MCF 10A (cell line): ENCODE measurements around the gene SYT2. TPM values are rescaled to one million over a fixed set of nuclear protein-coding genes. Genes with fewer than 3 reads are reported as not detected.
"Not testable (repeated sequence)": the region's sequence is repeated elsewhere in the genome, so short reads cannot be mapped to it uniquely, and the experiment has no call there.

Experiments
- BruUV-seq: library from RNA; stranded (reverse); fragments of 400-500 nt; replicated peaks from 2 replicates; lab custom pipeline; 2021; lab: Mats Ljungman, UMichigan
- CTCF ChIA-PET: fragments of 300-600 bp; sonication (Branson Sonifier 250); formaldehyde crosslinking; extraction: SDS; loops from one replicate; lab custom pipeline; 2021; ENCODE audit warnings: antibody characterized with exemption, inconsistent platforms; lab: Yijun Ruan, JAX
- POLR2A ChIA-PET: fragments of 300-600, 350-650 bp; sonication (Branson Sonifier 250); formaldehyde crosslinking; extraction: SDS; loops from one replicate; lab custom pipeline; 2020; ENCODE audit warnings: antibody characterized with exemption, inconsistent platforms; lab: Yijun Ruan, JAX
- DNase-seq: peaks from one replicate; pipeline ENCODE4 v3.0.0-alpha.2; 2018; ENCODE audit not compliant: unreplicated experiment
- H3K27ac Mint-ChIP-seq: one replicate; pipeline ENCODE4 v1.8.0; 2022; ENCODE audit warnings: mild to moderate bottlenecking, low read depth, mixed read lengths; ENCODE audit not compliant: unreplicated experiment
- H3K27me3 Mint-ChIP-seq: one replicate; pipeline ENCODE4 v1.8.0; 2022; ENCODE audit warnings: mixed read lengths; ENCODE audit not compliant: insufficient read depth, unreplicated experiment
- H3K36me3 Mint-ChIP-seq: one replicate; pipeline ENCODE4 v1.8.0; 2022; ENCODE audit warnings: mild to moderate bottlenecking, moderate library complexity, mixed read lengths; ENCODE audit not compliant: insufficient read depth, unreplicated experiment
- H3K4me1 Mint-ChIP-seq: one replicate; pipeline ENCODE4 v1.8.0; 2022; ENCODE audit warnings: mixed read lengths; ENCODE audit not compliant: insufficient read depth, unreplicated experiment
- H3K4me3 Mint-ChIP-seq: one replicate; pipeline ENCODE4 v1.8.0; 2022; ENCODE audit warnings: mild to moderate bottlenecking, moderate library complexity, mixed read lengths; ENCODE audit not compliant: unreplicated experiment
- H3K9me3 Mint-ChIP-seq: one replicate; pipeline ENCODE4 v1.8.0; 2022; ENCODE audit warnings: mixed read lengths; ENCODE audit not compliant: unreplicated experiment
- intact Hi-C: fragments of 100-400 bp; cut with micrococcal nuclease; formaldehyde crosslinking; loops from 2 replicates; pipeline ENCODE4 v1.14.1; 2022
- total RNA-seq: library from RNA; stranded (reverse); gene quantifications from 2 replicates; pipeline ENCODE4 v1.2.3, GENCODE V29; 2022
- TF ChIP-seq, protein P1 (sequence below): fragments of 200-600 bp; IDR thresholded peaks from one replicate; pipeline ENCODE4 v1.8.0; 2022; ENCODE audit warnings: antibody characterized with exemption, mild to moderate bottlenecking; ENCODE audit not compliant: unreplicated experiment

SYT2 gene
- total RNA-seq, 1 experiment from 2014 or later: not detected

DNA sequence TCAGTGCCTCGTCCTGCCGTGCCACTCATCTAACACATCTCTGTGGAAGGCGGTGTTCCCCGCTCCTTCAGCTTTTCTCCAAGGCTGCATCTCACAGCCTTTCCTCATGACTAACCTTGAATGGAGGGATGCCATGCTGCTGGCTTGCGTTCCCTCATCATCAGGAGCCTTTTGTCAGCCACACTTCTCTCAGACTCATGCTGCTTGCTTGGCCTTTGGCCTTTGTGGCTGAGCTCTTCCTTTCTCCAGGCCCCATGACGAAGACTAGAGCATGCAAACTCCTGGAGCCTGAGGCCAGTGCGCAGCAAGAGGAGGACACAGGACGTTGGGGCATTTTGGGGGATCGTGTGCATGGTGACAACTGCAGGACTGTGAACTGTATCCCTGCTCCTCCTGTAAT, 70.8 kb downstream of the SYT2 start:
- H3K27me3 Mint-ChIP-seq: peaks cover 95% of the 10 kb centered on the region

DNA sequence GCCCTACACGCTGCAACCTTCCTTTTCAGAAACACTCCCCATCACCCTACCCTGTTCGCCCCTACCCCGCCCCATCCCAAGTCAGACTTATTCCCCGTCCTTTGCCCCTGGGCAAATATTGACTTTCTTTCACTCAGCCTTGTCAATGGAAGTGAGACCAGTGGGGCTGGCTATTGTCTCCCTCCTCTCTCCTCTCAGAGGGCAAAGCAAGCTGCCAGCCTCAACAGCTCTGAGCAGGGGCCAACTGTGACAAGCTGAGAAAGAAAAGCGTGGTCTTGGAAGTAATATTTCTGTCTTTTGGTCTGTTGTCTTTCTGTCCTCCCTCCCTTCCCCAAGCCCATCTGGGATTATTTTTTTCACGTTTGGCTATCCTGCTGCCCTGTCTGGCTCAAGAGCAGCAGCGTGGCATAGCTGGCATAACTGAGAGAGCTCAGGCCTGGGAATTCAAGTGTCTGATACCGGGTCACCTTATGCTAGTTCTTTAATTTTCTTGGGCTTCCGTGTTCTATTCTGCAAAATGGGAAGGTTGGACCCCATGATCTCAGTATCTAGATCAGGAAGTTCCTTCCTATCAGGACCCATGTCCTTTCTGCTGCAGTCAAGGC, 71.5 kb downstream of the SYT2 start:
- H3K27me3 Mint-ChIP-seq: peaks cover 95% of the 10 kb centered on the region
- intact Hi-C loops, POLR2A ChIA-PET, H3K36me3 Mint-ChIP-seq, H3K9me3 Mint-ChIP-seq, DNase-seq, H3K27ac Mint-ChIP-seq, H3K4me3 Mint-ChIP-seq, BruUV-seq, H3K4me1 Mint-ChIP-seq: not testable (repeated sequence)
- CTCF ChIA-PET: interaction anchor here (0.5 to 0.9 kb wide), 3 partner anchors 52 to 285 kb away, joined by 3 read pairs; no protein-coding TSS in a partner anchor

More for the DNA sequence above, 70.8 kb downstream of the SYT2 start:
- no peak overlapping the region for H3K27ac Mint-ChIP-seq
- intact Hi-C loops: no loop called here
- no peaks in the 10 kb centered on the region for H3K9me3 Mint-ChIP-seq
- POLR2A ChIA-PET: no interaction called here
- no TSS peak for BruUV-seq
- no peak for DNase-seq
- H3K4me1 Mint-ChIP-seq: no peaks in the 10 kb centered on the region
- CTCF ChIA-PET: interaction anchor here (0.9 kb wide), 1 partner anchor 286 kb away, joined by 3 read pairs; no protein-coding TSS in a partner anchor
- TF ChIP-seq, protein P1, sequence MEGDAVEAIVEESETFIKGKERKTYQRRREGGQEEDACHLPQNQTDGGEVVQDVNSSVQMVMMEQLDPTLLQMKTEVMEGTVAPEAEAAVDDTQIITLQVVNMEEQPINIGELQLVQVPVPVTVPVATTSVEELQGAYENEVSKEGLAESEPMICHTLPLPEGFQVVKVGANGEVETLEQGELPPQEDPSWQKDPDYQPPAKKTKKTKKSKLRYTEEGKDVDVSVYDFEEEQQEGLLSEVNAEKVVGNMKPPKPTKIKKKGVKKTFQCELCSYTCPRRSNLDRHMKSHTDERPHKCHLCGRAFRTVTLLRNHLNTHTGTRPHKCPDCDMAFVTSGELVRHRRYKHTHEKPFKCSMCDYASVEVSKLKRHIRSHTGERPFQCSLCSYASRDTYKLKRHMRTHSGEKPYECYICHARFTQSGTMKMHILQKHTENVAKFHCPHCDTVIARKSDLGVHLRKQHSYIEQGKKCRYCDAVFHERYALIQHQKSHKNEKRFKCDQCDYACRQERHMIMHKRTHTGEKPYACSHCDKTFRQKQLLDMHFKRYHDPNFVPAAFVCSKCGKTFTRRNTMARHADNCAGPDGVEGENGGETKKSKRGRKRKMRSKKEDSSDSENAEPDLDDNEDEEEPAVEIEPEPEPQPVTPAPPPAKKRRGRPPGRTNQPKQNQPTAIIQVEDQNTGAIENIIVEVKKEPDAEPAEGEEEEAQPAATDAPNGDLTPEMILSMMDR: no peak
- H3K36me3 Mint-ChIP-seq: no peaks in the 10 kb centered on the region
- no peak overlapping the region for H3K4me3 Mint-ChIP-seq

DNA sequence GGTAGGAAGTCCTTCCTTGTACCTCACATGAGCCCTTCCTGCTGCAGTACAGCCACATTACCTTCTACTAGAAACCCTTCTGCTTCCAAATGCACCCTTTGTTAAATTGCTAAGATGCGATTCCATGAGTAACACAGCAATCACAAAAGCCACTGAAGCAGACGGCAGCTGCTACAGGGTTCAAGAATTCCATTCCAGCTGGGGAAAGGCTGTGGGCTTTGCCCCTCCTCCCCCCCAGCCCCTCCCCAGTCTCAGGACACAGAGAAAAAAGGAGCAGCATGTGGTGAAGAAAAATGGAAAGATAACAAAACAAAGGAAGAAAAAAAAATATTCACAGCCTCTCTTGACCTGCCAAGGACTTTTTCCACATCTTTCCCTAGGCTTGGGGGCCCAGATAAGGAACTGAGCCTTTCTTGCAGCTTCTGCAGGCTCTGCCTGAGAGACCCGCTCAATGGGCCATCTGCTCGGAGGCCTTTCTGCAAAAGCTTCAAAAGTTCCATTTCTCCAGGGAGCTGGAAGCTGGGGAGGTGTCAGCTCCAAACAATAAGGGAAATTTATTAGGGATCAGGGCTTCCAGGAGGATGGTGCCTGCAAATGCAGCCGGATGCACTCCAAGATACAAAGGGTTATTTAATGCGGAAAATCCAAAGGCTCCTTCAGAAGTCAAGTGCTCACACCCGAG, 72.1 kb downstream of the SYT2 start:
- CTCF ChIA-PET: interaction anchor here (0.5 to 0.9 kb wide), 2 partner anchors 52 to 285 kb away, joined by 3 read pairs; no protein-coding TSS in a partner anchor
- BruUV-seq: no TSS peak
- H3K27me3 Mint-ChIP-seq: peaks cover 92% of the 10 kb centered on the region

DNA sequence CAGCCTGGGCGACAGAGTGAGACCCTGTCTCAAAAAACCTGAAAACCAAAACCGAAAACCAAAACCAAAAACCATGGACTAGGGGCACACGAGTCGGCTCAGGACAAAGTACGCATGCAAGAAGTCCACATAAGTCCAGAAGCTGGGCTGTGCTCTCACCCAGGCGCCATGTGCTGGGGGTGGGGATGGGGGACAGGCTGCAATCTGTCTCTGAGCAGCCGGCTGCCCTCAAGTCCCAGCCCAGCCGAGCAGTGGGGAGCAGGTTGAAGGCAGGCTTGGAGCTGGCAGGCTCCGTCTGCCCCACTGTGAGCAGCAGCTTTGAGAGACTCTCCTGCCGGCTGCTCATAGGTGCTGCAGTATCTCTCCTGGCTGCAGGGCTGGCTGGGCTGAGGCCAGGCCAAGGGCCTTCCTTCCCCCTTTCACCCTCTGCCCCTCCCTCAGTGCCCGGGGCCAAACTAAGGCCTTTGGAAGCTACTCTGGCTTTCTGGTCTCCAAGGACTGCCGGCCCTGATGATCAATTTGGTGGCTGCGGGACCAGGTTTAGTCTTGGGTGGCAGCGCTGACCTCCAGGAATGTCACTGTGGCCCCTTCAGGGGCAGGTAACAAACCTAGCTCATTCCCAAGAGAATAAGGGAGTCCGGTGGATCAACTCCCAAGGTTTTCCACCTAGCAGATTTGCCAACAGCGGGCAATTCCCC, 72.8 kb downstream of the SYT2 start:
- POLR2A ChIA-PET: interaction anchor here (0.9 kb wide), 1 partner anchor 10 kb away, joined by 4 read pairs; no protein-coding TSS in a partner anchor
- H3K9me3 Mint-ChIP-seq, DNase-seq, H3K36me3 Mint-ChIP-seq, H3K4me3 Mint-ChIP-seq, CTCF ChIA-PET, H3K4me1 Mint-ChIP-seq, H3K27ac Mint-ChIP-seq, BruUV-seq, intact Hi-C loops: not testable (repeated sequence)
- H3K27me3 Mint-ChIP-seq: peaks cover 90% of the 10 kb centered on the region

More for the DNA sequence above, 72.1 kb downstream of the SYT2 start:
- H3K36me3 Mint-ChIP-seq: no peaks in the 10 kb centered on the region
- TF ChIP-seq, protein P1: no peak
- DNase-seq: no peak
- H3K27ac Mint-ChIP-seq: no peak overlapping the region
- intact Hi-C loops: no loop called here
- H3K4me1 Mint-ChIP-seq: no peaks in the 10 kb centered on the region
- no peaks in the 10 kb centered on the region for H3K9me3 Mint-ChIP-seq
- POLR2A ChIA-PET: interaction anchor here (0.9 kb wide), 1 partner anchor 9 kb away, joined by 4 read pairs; no protein-coding TSS in a partner anchor
- H3K4me3 Mint-ChIP-seq: no peak overlapping the region

DNA sequence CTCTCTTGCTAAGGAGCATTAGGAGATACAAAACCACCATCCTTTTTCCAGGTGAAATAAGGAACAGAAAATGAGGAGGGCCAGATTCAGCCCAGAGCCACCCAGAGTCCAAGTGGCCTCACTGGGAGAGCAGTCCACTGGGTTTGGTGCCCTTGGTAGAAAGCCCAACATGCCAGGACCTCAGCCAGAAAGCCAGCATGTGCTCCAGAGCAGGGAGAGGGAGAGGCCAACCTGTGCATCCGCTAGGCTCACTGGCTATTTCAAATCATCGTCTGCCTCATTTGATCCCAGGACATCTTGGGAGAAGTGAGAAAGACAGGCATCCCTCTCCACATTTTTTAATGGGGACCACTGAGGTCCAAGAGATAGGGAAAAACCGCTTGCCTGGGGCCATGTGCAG, 74.1 kb downstream of the SYT2 start:
- peaks cover 90% of the 10 kb centered on the region for H3K27me3 Mint-ChIP-seq
- CTCF ChIA-PET, H3K4me1 Mint-ChIP-seq, POLR2A ChIA-PET, DNase-seq, intact Hi-C loops, H3K36me3 Mint-ChIP-seq, H3K9me3 Mint-ChIP-seq, H3K4me3 Mint-ChIP-seq, H3K27ac Mint-ChIP-seq, BruUV-seq: not testable (repeated sequence)
